HepG2 (cell line): Measurements from ENCODE around the gene RORC. TPM values are rescaled to one million over a fixed set of nuclear protein-coding genes. Genes with fewer than 3 reads are reported as not detected.

Experiments used
- ATAC-seq: fragments of 200-7000 bp; cut with Tn5 transposase; 3 replicates; pipeline ENCODE4 v1.9.1; 2020; ENCODE audit warnings: mild to moderate bottlenecking, moderate library complexity
- BruUV-seq: library from RNA; stranded (reverse); fragments of 400-500 nt; replicated peaks from 2 replicates; lab custom pipeline; 2021; lab: Mats Ljungman, UMichigan
- CTCF ChIA-PET: fragments of 300-600 bp; formaldehyde crosslinking; extraction: SDS; loops from one replicate; lab custom pipeline; 2021; ENCODE audit warnings: low total read pairs, inconsistent platforms, low intra/inter-chr PET ratio; lab: Yijun Ruan, JAX
- POLR2A ChIA-PET: fragments of 350-600 bp; sonication (Branson Sonifier 250); formaldehyde crosslinking; loops from one replicate; lab custom pipeline; 2020; ENCODE audit warnings: antibody characterized with exemption, inconsistent platforms; lab: Yijun Ruan, JAX
- DNase-seq: peaks from one replicate; pipeline ENCODE4 v3.0.0-alpha.2; 2015; ENCODE audit warnings: low spot score
- FAIRE-seq: peaks from 3 replicates; lab custom pipeline; 2011; peaks lifted over from hg19 to GRCh38; lab: Jason Lieb, UNC
- H2AFZ ChIP-seq: one replicate; pipeline ENCODE4 v1.6.1; 2011; ENCODE audit warnings: low read length, inconsistent platforms
- H3K27ac ChIP-seq: fragments of 300-600 bp; 3 replicates; pipeline ENCODE4 v1.8.0; 2011; ENCODE audit warnings: mixed run types, mild to moderate bottlenecking, mixed read lengths, low read length, inconsistent platforms; ENCODE audit not compliant: insufficient read depth; ENCODE audit errors: extremely low read length
- H3K27me3 ChIP-seq, 2 experiments: fragments of 200-600 bp in 1 of 2; 2 replicates in 1 of 2; 3 replicates in 1 of 2; pipeline versions ENCODE4 v1.6.0 to v1.8.0; 2011; ENCODE audit warnings: low read length in 2 of 2, mild to moderate bottlenecking in 2 of 2, moderate library complexity in 2 of 2, inconsistent platforms in 1 of 2; ENCODE audit not compliant: insufficient read depth in 2 of 2, control insufficient read depth in 1 of 2
- H3K36me3 ChIP-seq, 2 experiments: fragments of 200-600 bp in 1 of 2; replicated peaks in 1 of 2; 2 replicates in 1 of 2; 3 replicates in 1 of 2; pipeline versions ENCODE4 v1.5.1 to v1.8.0; 2011; ENCODE audit warnings: low read length in 2 of 2, inconsistent platforms in 1 of 2; ENCODE audit not compliant: insufficient read depth in 2 of 2, control insufficient read depth in 1 of 2
- H3K4me1 ChIP-seq: 2 replicates; pipeline ENCODE4 v1.5.1; 2012; ENCODE audit warnings: low read length, inconsistent platforms; ENCODE audit not compliant: insufficient read depth
- H3K4me2 ChIP-seq: 2 replicates; pipeline ENCODE4 v1.6.0; 2011; ENCODE audit warnings: low read depth, low read length, inconsistent platforms
- H3K4me3 ChIP-seq, 3 experiments: fragments of 200-600 bp in 1 of 3; sonication (generic), shearing (Covaris generic) in 1 of 3; replicated peaks in 1 of 3; 2 replicates each; pipeline ENCODE4 v1.5.1; 2011 to 2016; ENCODE audit warnings: low read length in 3 of 3, inconsistent platforms in 2 of 3, low read depth in 2 of 3, mild to moderate bottlenecking in 2 of 3, control low read depth in 1 of 3, mixed read lengths in 1 of 3; ENCODE audit not compliant: insufficient read depth in 1 of 3
- H3K79me2 ChIP-seq: one replicate; pipeline ENCODE4 v1.6.1; 2011; ENCODE audit warnings: low read length, inconsistent platforms; ENCODE audit not compliant: insufficient read depth
- H3K9ac ChIP-seq: 2 replicates; pipeline ENCODE4 v1.6.0; 2011; ENCODE audit warnings: mild to moderate bottlenecking, low read depth, low read length, inconsistent platforms; ENCODE audit not compliant: insufficient read depth
- H3K9me3 ChIP-seq: 2 replicates; pipeline ENCODE4 v1.5.1; 2012; ENCODE audit warnings: mild to moderate bottlenecking, low read length
- H4K20me1 ChIP-seq: 2 replicates; pipeline ENCODE4 v1.6.0; 2011; ENCODE audit warnings: inconsistent platforms, mild to moderate bottlenecking, low read length, moderate library complexity; ENCODE audit not compliant: insufficient read depth
- HNRNPLL ChIP-seq: fragments of 200-400 bp; formaldehyde crosslinking; IDR thresholded peaks from 2 replicates; pipeline ENCODE4 v1.6.1; 2017; ENCODE audit warnings: mild to moderate bottlenecking, low read depth, low read length; ENCODE audit not compliant: poor library complexity, severe bottlenecking
- YY1 ChIP-seq: IDR thresholded peaks from 2 replicates; pipeline ENCODE4 v1.6.1; 2011; ENCODE audit warnings: low read length, low read depth, moderate library complexity, mild to moderate bottlenecking; ENCODE audit not compliant: insufficient read depth, insufficient replicate concordance
- ZBTB7A ChIP-seq: sonication (generic); formaldehyde crosslinking; IDR thresholded peaks from 2 replicates; pipeline ENCODE4 v1.8.0; 2022; ENCODE audit warnings: mild to moderate bottlenecking, missing genetic modification reagents
- ZFAT ChIP-seq: sonication (generic); formaldehyde crosslinking; conservative IDR thresholded peaks from 2 replicates; pipeline ENCODE4 v1.8.1; 2023; ENCODE audit warnings: missing genetic modification reagents, inconsistent platforms
- ZNF552 ChIP-seq: sonication (generic); formaldehyde crosslinking; IDR thresholded peaks from 2 replicates; pipeline ENCODE4 v1.9.0; 2022; ENCODE audit warnings: missing genetic modification reagents, mild to moderate bottlenecking, borderline replicate concordance
- ZSCAN12 ChIP-seq: sonication (generic); formaldehyde crosslinking; IDR thresholded peaks from 2 replicates; pipeline ENCODE4 v1.9.0; 2021; ENCODE audit warnings: mild to moderate bottlenecking, missing genetic modification reagents
- ZZZ3 ChIP-seq: sonication (generic); formaldehyde crosslinking; IDR thresholded peaks from 2 replicates; pipeline ENCODE4 v1.4.0; 2020; ENCODE audit warnings: missing genetic modification reagents, mild to moderate bottlenecking, borderline replicate concordance
- WGBS: methylation state at CpG from one replicate; pipeline ENCODE4 v1.1.6; 2017; ENCODE audit warnings: low lambda C conversion rate; 5-methylcytosine and 5-hydroxymethylcytosine counted together
- in situ Hi-C: cut with HindIII; loops from 2 replicates; pipeline ENCODE4 v1.10.0; 2017; ENCODE audit warnings: low pct_unique_long_range_greater_than_20kb; ENCODE audit not compliant: extremely low pct_ligation_motif_present
- intact Hi-C: fragments of 100-400 bp; cut with micrococcal nuclease; formaldehyde crosslinking; loops from one replicate; pipeline ENCODE4 v1.10.0; 2022; ENCODE audit not compliant: unreplicated experiment
- polyA plus RNA-seq, 8 experiments: library from polyadenylated mRNA; depleted of rRNA in 3 of 8; stranded (reverse) in 7 of 8; unstranded in 1 of 8; fragments of >200 nt; fragmentation: Illumina TruSeq in 4 of 8; extraction: Trizol in 4 of 8; gene quantifications; 2 replicates each; pipeline versions ENCODE4 v1.2.1 to v1.2.3, GENCODE V29; 2011 to 2016; ENCODE audit warnings: low read depth in 4 of 8, missing spikeins in 1 of 8, mixed read lengths in 1 of 8; ENCODE audit not compliant: insufficient read depth in 1 of 8
- total RNA-seq, 5 experiments: library from RNA; depleted of rRNA; stranded (reverse); fragments of >200 nt; fragmentation: Illumina TruSeq; extraction: Trizol; gene quantifications; 2 replicates each; pipeline ENCODE4 v1.2.3, GENCODE V29; 2016; ENCODE audit warnings: low read depth in 1 of 5
- TF ChIP-seq, protein P1 (sequence below): sonication (generic); formaldehyde crosslinking; IDR thresholded peaks from 2 replicates; pipeline ENCODE4 v1.4.0; 2020; ENCODE audit warnings: missing genetic modification reagents
- TF ChIP-seq, protein P2 (sequence below): IDR thresholded peaks from 2 replicates; pipeline ENCODE4 v1.6.1; 2016; ENCODE audit warnings: control low read depth
- TF ChIP-seq, protein P3 (sequence below): sonication (generic); formaldehyde crosslinking; IDR thresholded peaks from 2 replicates; pipeline ENCODE4; 2020; ENCODE audit warnings: missing genetic modification reagents, mild to moderate bottlenecking, borderline replicate concordance

The RORC gene
- total and polyA plus RNA-seq, 2 of the 13 experiments (the other 11 are each of a cell fraction or from before 2014, with no cell fraction given): 2.5 to 6.5 TPM

DNA sequence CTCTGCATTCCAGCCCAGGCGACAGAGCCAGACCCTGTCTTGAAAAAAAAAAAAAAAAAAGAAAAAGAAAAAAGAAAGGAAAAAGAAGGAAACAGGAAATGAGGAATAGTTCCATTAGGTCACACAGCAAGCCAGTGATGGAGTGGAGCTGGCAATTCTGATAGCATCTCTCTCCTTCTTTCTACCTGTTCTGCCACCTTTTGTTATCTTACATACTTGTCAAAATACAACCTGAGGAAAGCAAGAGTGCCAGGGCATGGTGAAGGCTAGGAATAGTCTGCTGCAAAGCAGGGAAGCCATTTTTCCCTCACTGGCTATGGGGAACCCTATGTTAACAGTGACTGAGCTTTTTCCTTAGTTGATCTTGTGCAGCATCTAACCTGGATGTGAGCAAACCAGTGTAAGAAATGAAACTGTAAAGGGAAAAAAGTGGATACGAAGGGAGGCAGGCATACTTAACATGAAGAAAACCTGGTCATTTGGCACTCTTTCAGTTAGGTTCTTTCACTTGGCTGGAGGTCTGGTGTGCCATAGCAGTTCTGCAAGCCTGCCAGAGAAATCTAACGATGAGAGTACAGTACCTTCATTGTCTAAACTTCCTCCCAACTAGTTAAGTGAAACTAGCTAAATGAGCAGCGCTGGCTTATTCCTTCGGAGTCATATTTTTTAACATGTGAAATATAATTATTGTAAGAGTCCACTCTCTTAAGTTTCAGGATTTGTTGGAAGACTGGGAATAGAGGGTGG lies 39.9 kb upstream of the RORC start:
- H3K4me2 ChIP-seq: no peak overlapping the region
- H2AFZ ChIP-seq: no peak overlapping the region
- FAIRE-seq (no peak), ATAC-seq (no peak)
- BruUV-seq: no TSS peak
- no peak overlapping the region for H3K9ac ChIP-seq
- no peaks in the 10 kb centered on the region for H3K4me1 ChIP-seq
- no peaks in the 10 kb centered on the region for H4K20me1 ChIP-seq
- no peak overlapping the region for H3K27ac ChIP-seq
- intact Hi-C loops: no loop called here
- H3K27me3 ChIP-seq: no peaks in the 10 kb centered on the region
- in situ Hi-C loops: no loop called here
- H3K9me3 ChIP-seq: no peaks in the 10 kb centered on the region
- POLR2A ChIA-PET: interaction anchor here (0.6 kb wide), 1 partner anchor 49 kb away, joined by 3 read pairs; no protein-coding TSS in a partner anchor
- H3K36me3 ChIP-seq: peaks cover 1 to 3% of the 10 kb centered on the region in 2 experiments; a peak in 1 of 5 replicates
- no peak overlapping the region for H3K4me3 ChIP-seq
- WGBS: 73% methylated on average over 5 of the region's 5 CpGs
- no peaks in the 10 kb centered on the region for H3K79me2 ChIP-seq
- TF ChIP-seq, protein P1, sequence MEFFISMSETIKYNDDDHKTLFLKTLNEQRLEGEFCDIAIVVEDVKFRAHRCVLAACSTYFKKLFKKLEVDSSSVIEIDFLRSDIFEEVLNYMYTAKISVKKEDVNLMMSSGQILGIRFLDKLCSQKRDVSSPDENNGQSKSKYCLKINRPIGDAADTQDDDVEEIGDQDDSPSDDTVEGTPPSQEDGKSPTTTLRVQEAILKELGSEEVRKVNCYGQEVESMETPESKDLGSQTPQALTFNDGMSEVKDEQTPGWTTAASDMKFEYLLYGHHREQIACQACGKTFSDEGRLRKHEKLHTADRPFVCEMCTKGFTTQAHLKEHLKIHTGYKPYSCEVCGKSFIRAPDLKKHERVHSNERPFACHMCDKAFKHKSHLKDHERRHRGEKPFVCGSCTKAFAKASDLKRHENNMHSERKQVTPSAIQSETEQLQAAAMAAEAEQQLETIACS (CRISPR knock-in tag): no peak
- TF ChIP-seq YY1 (no peak), HNRNPLL (no peak), ZZZ3 (no peak), ZSCAN12 (CRISPR knock-in tag) (no peak), ZFAT (CRISPR knock-in tag) (no peak), ZBTB7A (CRISPR knock-in tag) (no peak), ZNF552 (CRISPR knock-in tag) (no peak)
- TF ChIP-seq, protein P2, sequence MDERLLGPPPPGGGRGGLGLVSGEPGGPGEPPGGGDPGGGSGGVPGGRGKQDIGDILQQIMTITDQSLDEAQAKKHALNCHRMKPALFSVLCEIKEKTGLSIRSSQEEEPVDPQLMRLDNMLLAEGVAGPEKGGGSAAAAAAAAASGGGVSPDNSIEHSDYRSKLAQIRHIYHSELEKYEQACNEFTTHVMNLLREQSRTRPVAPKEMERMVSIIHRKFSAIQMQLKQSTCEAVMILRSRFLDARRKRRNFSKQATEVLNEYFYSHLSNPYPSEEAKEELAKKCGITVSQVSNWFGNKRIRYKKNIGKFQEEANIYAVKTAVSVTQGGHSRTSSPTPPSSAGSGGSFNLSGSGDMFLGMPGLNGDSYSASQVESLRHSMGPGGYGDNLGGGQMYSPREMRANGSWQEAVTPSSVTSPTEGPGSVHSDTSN (CRISPR knock-in tag): no peak
- TF ChIP-seq, protein P3, sequence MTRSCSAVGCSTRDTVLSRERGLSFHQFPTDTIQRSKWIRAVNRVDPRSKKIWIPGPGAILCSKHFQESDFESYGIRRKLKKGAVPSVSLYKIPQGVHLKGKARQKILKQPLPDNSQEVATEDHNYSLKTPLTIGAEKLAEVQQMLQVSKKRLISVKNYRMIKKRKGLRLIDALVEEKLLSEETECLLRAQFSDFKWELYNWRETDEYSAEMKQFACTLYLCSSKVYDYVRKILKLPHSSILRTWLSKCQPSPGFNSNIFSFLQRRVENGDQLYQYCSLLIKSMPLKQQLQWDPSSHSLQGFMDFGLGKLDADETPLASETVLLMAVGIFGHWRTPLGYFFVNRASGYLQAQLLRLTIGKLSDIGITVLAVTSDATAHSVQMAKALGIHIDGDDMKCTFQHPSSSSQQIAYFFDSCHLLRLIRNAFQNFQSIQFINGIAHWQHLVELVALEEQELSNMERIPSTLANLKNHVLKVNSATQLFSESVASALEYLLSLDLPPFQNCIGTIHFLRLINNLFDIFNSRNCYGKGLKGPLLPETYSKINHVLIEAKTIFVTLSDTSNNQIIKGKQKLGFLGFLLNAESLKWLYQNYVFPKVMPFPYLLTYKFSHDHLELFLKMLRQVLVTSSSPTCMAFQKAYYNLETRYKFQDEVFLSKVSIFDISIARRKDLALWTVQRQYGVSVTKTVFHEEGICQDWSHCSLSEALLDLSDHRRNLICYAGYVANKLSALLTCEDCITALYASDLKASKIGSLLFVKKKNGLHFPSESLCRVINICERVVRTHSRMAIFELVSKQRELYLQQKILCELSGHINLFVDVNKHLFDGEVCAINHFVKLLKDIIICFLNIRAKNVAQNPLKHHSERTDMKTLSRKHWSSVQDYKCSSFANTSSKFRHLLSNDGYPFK (CRISPR knock-in tag): no peak
- TF ChIP-seq, all 625 proteins: peak for 0
- DNase-seq: no peak
- CTCF ChIA-PET: no interaction called here
